ENCODE measurements around the gene ACOT7. TPM values are rescaled to one million over a fixed set of nuclear protein-coding genes. Genes with fewer than 3 reads are reported as not detected.

ACOT7 gene
- total RNA-seq, 1 donor from 2014 or later = 48.1 TPM

DNA sequence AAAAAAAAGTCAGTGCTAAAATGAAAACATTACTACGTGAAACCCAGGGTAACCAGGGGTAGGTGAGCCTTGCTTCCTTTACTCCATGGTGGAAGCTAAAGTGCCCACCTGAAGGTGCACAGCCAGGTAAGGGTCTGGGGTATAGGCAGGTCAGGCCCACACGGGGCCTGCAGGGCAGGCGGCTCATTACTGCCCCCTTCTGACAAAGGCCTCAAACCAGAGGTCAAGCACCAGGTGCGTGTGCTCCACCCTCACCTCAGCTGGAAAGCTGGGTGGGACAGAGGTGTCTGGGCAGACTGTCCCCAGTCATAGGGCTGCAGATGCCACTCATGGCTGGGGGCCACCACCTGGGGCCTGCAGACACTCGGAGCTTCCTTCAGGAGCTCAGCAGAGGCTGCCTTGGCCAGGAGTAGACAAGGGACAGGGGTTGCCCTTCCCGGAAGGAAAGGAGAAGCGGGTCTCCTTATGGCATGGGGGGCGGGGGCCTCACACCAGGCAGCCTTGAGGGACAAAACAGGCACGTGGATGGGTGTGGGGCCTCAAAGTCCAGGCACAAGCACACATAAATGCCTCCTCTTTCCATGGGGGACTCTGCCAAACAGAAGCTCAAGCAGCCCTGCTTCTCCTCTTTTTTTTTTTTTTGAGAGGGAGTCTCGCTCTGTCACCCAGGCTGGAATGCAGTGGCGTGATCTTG is 36.2 kb downstream of the ACOT7 start:
- H3K9me3 Mint-ChIP-seq (ENCODE audit: low read depth) = no peaks in the 10 kb centered on the region
- no peak overlapping the region for H3K27ac Mint-ChIP-seq (ENCODE audit: unreplicated experiment)
- H3K4me1 Mint-ChIP-seq (ENCODE audit: low read depth) = peaks cover 23% of the 10 kb centered on the region
- no peak for DNase-seq (ENCODE audit: low spot score)
- H3K36me3 Mint-ChIP-seq (ENCODE audit: low read depth) = no peaks in the 10 kb centered on the region
- no peak overlapping the region for H3K4me3 Mint-ChIP-seq (ENCODE audit: unreplicated experiment)
- TF ChIP-seq, protein P1, sequence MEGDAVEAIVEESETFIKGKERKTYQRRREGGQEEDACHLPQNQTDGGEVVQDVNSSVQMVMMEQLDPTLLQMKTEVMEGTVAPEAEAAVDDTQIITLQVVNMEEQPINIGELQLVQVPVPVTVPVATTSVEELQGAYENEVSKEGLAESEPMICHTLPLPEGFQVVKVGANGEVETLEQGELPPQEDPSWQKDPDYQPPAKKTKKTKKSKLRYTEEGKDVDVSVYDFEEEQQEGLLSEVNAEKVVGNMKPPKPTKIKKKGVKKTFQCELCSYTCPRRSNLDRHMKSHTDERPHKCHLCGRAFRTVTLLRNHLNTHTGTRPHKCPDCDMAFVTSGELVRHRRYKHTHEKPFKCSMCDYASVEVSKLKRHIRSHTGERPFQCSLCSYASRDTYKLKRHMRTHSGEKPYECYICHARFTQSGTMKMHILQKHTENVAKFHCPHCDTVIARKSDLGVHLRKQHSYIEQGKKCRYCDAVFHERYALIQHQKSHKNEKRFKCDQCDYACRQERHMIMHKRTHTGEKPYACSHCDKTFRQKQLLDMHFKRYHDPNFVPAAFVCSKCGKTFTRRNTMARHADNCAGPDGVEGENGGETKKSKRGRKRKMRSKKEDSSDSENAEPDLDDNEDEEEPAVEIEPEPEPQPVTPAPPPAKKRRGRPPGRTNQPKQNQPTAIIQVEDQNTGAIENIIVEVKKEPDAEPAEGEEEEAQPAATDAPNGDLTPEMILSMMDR (IDR thresholded peaks at IDR 0.05) = peak; percentile 44
- no peaks in the 10 kb centered on the region for H3K27me3 Mint-ChIP-seq (ENCODE audit: low read depth)

DNA sequence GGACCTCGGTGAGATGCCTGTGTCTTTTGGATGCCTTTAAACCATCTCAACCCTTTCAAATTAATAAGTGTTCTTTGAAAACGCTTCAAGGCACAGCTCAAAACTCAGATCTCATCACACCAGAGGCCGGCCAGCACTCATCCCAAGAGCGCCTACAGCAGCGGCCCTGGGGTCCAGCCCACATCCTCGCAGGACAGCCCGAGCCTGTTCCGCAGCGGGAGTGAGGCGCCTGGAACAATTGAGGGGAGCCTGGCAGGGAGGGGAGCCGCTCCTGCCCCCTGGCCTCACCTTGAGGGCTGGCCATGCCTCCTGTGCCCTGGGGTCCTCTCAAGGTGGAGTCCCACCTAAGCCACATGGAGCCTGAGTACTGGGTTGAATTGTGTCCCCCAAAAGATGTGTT is 37.9 kb downstream of the ACOT7 start:
- Mint-ChIP-seq H3K9me3 (ENCODE audit: low read depth) (no peaks in the 10 kb centered on the region), H3K27me3 (ENCODE audit: low read depth) (no peaks in the 10 kb centered on the region), H3K4me1 (ENCODE audit: low read depth) (peaks cover 26% of the 10 kb centered on the region), H3K27ac (ENCODE audit: unreplicated experiment) (no peak overlapping the region), H3K4me3 (ENCODE audit: unreplicated experiment) (no peak overlapping the region), H3K36me3 (ENCODE audit: low read depth) (no peaks in the 10 kb centered on the region)
- no peak for DNase-seq (ENCODE audit: low spot score)
- TF ChIP-seq, protein P1 (IDR thresholded peaks at IDR 0.05) = no peak

DNA sequence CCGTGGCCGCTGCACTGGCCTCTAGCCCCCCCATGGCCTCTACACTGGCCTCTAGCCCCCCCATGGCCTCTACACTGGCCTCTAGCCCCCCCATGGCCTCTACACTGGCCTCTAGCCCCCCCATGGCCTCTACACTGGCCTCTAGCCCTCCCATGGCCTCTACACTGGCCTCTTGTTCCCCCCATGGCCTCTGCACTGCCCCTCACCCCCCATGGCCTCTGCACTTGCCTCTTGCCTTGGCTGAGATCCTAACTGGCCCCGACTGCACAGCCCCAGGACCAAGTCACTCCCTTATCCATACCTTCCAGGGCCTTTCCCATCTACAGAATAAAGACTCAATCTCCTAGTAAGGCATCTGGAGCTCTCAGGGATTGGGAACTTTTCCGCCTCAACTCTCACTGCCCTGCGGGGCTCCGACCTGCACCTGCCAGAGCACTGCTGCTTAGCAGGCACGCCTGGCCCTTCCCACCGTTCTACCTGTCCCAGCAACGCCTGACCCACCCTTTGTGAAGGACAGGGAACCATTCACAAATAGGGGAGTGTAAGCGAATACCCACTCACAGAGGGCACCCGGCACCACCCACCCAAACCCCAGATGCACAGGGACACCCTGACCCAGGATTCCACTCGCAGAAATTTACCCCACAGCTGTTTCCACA is 38.8 kb downstream of the ACOT7 start:
- Mint-ChIP-seq H3K4me3 (ENCODE audit: unreplicated experiment) (no peak overlapping the region), H3K9me3 (ENCODE audit: low read depth) (no peaks in the 10 kb centered on the region), H3K27ac (ENCODE audit: unreplicated experiment) (no peak overlapping the region), H3K4me1 (ENCODE audit: low read depth) (peaks cover 32% of the 10 kb centered on the region), H3K36me3 (ENCODE audit: low read depth) (no peaks in the 10 kb centered on the region), H3K27me3 (ENCODE audit: low read depth) (no peaks in the 10 kb centered on the region)
- TF ChIP-seq, protein P1 (IDR thresholded peaks at IDR 0.05) = no peak
- DNase-seq (ENCODE audit: low spot score) = no peak

DNA sequence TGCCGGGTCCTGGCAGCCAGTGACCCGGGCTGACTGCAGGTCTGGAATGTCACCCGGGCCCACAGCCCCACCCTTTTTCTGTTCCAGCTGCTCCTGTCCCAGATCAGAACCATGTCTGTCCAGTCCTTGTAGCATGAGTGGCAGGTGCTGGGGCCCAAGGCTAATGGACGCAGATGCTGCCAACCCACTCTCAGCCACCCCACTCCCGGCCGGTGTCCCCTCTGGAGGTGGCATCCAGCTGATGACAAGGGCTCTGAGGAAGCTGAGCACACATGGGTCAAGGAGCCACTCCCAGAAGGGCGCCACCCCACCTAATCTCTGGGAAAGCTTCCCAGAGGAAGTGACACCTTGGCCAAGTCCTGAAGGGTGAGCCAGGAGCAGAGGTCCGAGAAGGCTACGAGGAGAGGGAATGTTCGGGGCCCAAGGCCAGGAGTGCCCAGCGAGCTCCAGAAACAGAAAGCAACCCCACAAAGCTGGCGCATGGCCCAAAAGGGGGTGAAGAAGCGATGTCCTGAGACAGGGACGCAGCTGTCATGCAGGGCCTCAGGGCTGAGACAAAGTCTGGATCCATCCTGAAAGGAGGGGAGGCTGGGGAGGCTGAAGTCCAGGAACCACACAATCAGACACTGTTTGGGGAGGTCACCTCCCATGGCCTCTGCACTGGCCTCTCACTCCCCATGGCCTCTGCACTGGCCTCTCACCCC is 39.5 kb downstream of the ACOT7 start:
- DNase-seq (ENCODE audit: low spot score) = no peak
- Mint-ChIP-seq H3K27me3 (ENCODE audit: low read depth) (no peaks in the 10 kb centered on the region), H3K4me3 (ENCODE audit: unreplicated experiment) (peak overlapping the region; percentile 22), H3K36me3 (ENCODE audit: low read depth) (no peaks in the 10 kb centered on the region), H3K4me1 (ENCODE audit: low read depth) (peaks cover 26% of the 10 kb centered on the region), H3K27ac (ENCODE audit: unreplicated experiment) (peak overlapping the region; percentile 36), H3K9me3 (ENCODE audit: low read depth) (no peaks in the 10 kb centered on the region)
- TF ChIP-seq, protein P1 (IDR thresholded peaks at IDR 0.05) = no peak

DNA sequence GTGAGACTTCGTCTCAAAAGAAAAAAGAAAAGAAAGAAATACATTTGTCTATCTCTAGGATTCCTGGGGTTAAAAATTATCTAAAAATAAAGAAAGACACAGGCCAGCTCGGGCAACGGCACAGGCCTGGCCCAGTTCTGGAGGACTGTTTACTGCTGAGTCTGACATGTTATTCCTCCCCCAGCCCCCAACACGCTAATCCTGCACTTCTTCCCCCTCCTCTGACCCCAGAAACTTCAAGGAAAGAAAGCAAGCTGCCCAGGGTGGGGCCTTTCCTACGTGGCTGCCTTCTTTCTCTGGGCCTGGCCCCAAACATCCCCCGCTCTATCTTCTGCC is 40.0 kb downstream of the ACOT7 start:
- no peaks in the 10 kb centered on the region for H3K9me3 Mint-ChIP-seq (ENCODE audit: low read depth)
- no peaks in the 10 kb centered on the region for H3K36me3 Mint-ChIP-seq (ENCODE audit: low read depth)
- H3K27me3 Mint-ChIP-seq (ENCODE audit: low read depth) = no peaks in the 10 kb centered on the region
- H3K4me1 Mint-ChIP-seq (ENCODE audit: low read depth) = peaks cover 21% of the 10 kb centered on the region
- TF ChIP-seq, protein P1 (IDR thresholded peaks at IDR 0.05) = no peak
- H3K4me3 Mint-ChIP-seq (ENCODE audit: unreplicated experiment) = peak overlapping the region; percentile 22
- no peak for DNase-seq (ENCODE audit: low spot score)
- H3K27ac Mint-ChIP-seq (ENCODE audit: unreplicated experiment) = peak overlapping the region; percentile 36
